ENCODE data around the gene PATE3.

The PATE3 gene

GRCh38 chr11:125787827-125788226 lies at the start of gene PATE3:
Gene PATE3 (plus strand): TSS chr11:125788127. CDS start chr11:125788152, 25 bp downstream.
- H3K4me3 ChIP-seq (replicated peaks; ENCODE audit: low read depth, low read length), result no peak within 1 kb of the TSS
- TF ChIP-seq, protein P1, sequence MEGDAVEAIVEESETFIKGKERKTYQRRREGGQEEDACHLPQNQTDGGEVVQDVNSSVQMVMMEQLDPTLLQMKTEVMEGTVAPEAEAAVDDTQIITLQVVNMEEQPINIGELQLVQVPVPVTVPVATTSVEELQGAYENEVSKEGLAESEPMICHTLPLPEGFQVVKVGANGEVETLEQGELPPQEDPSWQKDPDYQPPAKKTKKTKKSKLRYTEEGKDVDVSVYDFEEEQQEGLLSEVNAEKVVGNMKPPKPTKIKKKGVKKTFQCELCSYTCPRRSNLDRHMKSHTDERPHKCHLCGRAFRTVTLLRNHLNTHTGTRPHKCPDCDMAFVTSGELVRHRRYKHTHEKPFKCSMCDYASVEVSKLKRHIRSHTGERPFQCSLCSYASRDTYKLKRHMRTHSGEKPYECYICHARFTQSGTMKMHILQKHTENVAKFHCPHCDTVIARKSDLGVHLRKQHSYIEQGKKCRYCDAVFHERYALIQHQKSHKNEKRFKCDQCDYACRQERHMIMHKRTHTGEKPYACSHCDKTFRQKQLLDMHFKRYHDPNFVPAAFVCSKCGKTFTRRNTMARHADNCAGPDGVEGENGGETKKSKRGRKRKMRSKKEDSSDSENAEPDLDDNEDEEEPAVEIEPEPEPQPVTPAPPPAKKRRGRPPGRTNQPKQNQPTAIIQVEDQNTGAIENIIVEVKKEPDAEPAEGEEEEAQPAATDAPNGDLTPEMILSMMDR (IDR thresholded peaks at IDR 0.05; ENCODE audit: low read depth, low read length, missing control alignments), result no peak
- no peak for DNase-seq (ENCODE audit: extremely low read depth, low read depth)

DNA sequence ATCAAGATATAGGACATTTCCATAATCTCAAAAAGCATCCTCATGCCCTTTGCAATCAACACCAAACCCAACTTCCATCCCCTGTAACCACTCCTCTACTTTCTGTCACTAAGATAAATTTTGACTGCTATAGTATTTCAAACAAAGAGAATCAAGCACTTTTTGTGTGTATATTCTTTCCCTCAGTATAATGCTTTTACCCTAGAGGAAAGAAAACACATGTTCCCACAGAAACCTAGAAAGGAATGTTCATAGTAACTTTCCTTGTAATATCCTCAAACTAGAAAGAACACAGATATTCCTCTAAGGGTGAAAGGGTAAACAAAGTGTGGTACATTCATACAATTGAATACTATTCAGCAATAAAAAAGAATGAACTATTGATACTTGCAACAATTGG lies 47.3 kb upstream of the PATE3 start:
- DNase-seq (ENCODE audit: extremely low read depth, low read depth), result no peak
- TF ChIP-seq, protein P1 (IDR thresholded peaks at IDR 0.05; ENCODE audit: low read depth, low read length, missing control alignments), result no peak
- no peak overlapping the region for H3K4me3 ChIP-seq (replicated peaks; ENCODE audit: low read depth, low read length)

DNA sequence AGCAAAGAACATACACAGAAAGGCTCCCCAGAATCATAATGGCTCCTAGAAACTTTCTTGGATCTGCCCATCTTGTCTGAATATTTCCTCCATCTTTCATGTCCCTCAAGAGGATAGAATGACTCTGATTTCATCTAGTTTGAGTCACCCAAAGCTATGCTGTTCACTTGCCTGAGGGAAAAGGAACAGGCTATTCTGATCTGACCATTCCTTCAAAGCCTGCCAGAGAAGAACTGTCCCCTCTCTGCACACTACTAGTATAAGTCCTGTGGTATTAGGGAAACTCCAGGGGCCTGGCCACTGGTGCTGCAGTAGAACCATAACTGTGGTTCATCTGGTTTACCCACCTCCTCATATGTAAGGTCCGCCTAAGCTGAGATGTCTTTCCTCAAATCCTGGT lies 44.2 kb upstream of the PATE3 start:
- TF ChIP-seq, protein P1 (IDR thresholded peaks at IDR 0.05; ENCODE audit: low read depth, low read length, missing control alignments), result no peak
- no peak for DNase-seq (ENCODE audit: extremely low read depth, low read depth)
- H3K4me3 ChIP-seq (replicated peaks; ENCODE audit: low read depth, low read length), result no peak overlapping the region

- TF ChIP-seq, protein P1 (IDR thresholded peaks at IDR 0.05; ENCODE audit: low read depth, low read length, missing control alignments), result no peak
- H3K4me3 ChIP-seq (replicated peaks; ENCODE audit: low read depth, low read length), result no peak within 1 kb of the TSS
- DNase-seq (ENCODE audit: extremely low read depth, low read depth), result no peak
These were observed 41.9 kb upstream of the PATE3 start, which contains the start of gene PATE1 for GRCh38 chr11:125745979-125746378. Gene PATE1 (plus strand): TSS chr11:125746279. CDS start chr11:125746305, 26 bp downstream.

DNA sequence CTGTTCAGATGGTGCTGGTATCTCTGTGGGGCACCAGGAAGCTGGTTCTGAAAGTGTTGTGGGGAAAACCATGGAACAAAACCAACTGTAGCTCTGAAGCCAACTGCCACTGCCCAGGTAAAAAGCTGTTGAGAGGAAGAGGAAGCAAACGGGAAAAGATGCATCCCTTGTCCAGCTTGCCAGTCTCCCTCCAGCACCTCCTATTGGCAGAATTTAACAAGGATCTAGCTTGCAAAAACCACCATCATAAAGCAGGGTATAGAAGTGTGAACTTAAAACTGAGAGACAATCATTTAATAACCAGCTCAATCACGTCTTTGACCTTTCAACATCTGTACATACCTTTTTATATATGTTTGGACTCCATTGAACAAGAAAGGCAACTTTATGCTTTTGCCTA lies 37.3 kb upstream of the PATE3 start:
- TF ChIP-seq, protein P1 (IDR thresholded peaks at IDR 0.05; ENCODE audit: low read depth, low read length, missing control alignments), result no peak
- no peak for DNase-seq (ENCODE audit: extremely low read depth, low read depth)
- H3K4me3 ChIP-seq (replicated peaks; ENCODE audit: low read depth, low read length), result no peak overlapping the region

GRCh38 chr11:125756050-125756449 lies 31.9 kb upstream of the PATE3 start:
- no peak overlapping the region for H3K4me3 ChIP-seq (replicated peaks; ENCODE audit: low read depth, low read length)
- DNase-seq (ENCODE audit: extremely low read depth, low read depth), result no peak
- TF ChIP-seq, protein P1 (IDR thresholded peaks at IDR 0.05; ENCODE audit: low read depth, low read length, missing control alignments), result no peak

DNA sequence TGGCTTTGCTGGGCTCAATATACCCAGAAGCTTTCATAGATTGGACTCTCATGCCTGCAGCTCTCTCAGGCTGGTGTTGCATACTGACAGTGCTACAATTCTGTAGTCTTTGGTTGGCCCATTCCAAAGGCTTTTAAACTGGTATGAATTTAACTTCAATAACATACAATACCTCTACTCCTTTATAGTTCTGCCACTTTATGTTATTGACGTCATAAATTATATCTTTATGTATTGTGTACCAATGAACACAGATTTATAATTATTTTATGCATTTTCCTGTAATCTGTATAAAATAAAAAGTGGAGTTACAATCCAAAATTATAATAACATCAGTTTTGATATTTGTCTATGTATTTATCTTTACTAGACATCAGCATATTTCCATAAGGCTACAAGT lies 25.5 kb upstream of the PATE3 start:
- TF ChIP-seq, protein P1 (IDR thresholded peaks at IDR 0.05; ENCODE audit: low read depth, low read length, missing control alignments), result no peak
- no peak for DNase-seq (ENCODE audit: extremely low read depth, low read depth)
- H3K4me3 ChIP-seq (replicated peaks; ENCODE audit: low read depth, low read length), result no peak overlapping the region

All from HFF-Myc (cell line).